ENCODE data around the gene GSTO2.

Gene GSTO2

GRCh38 chr10:104279550-104280259 lies 10.7 kb downstream of the GSTO2 start:
- DNase-seq, result no peak

DNA sequence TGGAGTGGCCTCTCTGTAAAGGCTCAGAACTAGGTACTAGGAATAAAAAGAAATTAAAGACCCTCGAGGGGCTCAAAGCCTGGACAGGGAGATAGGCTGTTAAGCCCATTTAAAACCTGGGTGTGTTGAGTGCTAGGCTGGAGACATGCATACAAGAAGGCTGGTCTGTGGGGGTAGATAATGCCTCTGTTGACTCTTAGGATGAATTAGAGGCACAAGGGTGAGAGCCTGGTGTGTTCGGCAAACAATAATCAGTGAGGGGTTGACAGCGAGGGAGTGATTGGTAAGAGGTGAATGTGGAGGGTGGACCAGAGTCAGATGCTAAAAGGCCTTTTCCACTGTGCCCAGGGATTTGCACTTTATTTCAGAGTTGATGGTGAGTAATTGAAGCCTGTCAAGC lies 12.7 kb downstream of the GSTO2 start:
- no peak for DNase-seq

GRCh38 chr10:104284846-104285245 lies 15.9 kb downstream of the GSTO2 start:
- DNase-seq, result no peak

DNA sequence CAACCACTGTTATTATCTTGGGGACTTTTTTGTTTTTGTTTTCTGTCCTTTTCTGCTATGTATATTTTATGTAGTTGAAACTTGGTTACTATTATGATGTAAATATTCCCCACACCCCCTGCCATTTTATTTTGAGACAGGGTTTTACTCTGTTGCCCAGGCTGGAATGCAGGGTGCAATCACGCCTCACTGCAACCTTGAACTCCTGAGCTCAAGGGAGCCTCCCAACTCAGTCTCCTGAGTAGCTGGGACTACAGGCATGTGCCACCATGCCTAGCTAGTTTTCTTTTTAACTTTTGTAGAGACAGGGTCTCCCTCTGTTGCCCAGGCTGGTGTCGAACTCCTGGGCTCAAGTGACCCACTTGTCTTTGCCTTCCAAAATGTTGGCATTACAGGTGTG lies 18.0 kb downstream of the GSTO2 start:
- DNase-seq, result no peak

DNA sequence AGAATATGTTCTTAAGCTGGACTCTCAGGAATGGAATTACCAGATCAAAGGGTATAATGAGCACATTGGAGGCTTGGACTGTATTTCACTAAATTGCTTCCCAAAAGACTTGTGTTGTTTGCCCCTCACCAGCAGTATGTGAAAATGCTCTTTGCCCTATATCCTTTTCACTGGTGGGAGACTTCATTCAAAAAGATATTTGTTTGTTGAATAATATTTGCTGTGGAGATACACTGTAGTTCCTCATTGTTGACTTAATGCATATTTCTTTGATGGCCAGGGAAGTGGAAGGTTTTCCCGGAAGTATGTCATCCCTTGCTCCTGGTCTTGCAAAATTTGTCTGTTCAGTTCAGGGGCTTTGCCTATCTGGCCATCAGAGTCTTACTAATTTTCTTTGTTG lies 19.4 kb downstream of the GSTO2 start:
- DNase-seq, result no peak

DNA sequence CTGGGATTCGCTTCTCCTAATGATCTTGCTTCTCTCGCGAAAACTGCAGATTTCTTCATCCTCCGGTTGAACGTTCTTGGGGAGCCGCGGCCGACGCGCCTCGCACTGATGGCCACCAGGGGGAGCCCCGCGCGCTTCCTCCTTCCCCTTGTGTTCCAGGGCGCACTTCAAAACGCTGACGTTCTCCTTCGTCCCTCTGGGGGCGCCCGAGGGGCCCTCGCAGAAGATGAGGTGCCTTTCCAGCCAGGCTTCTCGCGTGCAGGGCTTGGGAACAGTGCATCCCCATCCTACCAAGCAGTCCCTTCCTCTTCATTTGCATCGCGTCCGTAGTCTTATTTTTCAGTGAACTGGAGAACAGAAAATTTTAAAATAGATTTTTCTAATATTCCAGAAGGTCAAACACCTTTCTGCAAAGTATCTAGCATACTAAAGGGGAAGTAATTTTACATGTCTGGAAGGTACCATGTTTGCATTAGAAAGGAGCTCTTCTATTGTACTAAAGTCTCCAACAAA lies 22.5 kb downstream of the GSTO2 start:
- peak in 54 of 56 donors; percentile 36 to 95 (median 76) for DNase-seq

- DNase-seq, result no peak
Observed at GRCh38 chr10:104293011-104293410, 24.0 kb downstream of the GSTO2 start.

DNA sequence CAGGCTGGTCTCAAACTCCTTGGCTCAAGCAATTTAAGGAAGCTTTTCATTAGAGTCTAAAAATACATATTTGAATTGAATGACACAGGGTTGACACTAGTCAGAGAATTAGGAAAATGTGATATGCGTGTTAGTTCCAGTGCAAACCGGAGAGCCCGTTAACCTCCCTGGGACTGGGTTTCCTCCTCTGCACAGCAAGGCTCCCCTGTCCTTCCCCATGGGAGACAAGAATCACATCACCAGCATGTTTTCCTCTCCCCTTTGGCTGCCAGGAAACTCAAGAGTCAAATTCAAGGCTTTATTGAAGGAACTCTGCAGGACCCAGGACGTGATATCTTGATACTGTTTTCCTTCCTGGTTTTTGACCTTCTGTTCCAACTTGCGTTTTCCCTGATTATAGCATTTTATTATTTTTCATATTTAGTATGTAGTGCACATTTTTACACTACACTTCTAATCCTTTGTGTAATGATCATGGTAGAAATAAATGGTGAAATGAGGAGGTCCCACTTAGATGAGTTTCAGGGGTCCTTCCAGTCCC lies 24.9 kb downstream of the GSTO2 start:
- no peak for DNase-seq

- DNase-seq, result no peak
Observed at GRCh38 chr10:104296687-104297436, 27.9 kb downstream of the GSTO2 start.

GRCh38 chr10:104297697-104298660 lies 29.0 kb downstream of the GSTO2 start:
- peak in 1 of 56 donors; percentile 15 for DNase-seq

GRCh38 chr10:104299031-104299904 lies 30.3 kb downstream of the GSTO2 start:
- no peak for DNase-seq

DNA sequence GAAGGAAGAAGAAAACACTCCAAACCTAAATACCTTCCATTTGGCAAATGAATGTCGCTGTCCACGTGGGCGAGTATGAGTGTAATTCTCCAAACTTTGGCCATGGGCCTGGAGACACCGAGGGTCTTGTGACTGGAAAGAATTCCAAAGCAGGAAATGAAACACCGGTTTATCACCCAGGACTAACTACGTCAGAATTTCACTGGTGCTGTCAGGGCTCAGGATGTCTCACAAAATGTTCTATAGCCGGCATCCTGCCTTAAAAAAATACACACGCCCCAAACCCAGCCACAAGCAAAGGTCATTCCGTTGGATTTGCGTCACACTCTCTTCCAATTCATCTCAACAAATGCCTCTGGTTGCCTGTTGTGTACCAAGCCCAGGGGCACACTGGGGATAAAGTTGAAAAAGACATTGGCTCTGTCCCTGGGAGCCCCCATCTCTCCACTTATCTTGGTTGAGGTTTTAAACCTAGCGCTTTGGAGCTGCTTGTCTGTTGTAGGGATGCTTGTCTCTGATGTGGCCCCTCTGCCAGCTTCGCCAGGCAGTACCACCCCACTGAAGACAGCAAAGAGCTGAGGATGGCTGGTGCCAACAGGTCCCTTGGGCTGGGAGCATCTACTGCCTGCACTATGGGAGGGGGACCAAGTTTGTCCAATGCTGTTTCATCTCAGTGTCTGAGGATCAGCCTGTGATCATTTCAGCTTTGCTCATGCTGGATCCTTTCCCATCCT lies 31.2 kb downstream of the GSTO2 start:
- DNase-seq, result no peak

DNA sequence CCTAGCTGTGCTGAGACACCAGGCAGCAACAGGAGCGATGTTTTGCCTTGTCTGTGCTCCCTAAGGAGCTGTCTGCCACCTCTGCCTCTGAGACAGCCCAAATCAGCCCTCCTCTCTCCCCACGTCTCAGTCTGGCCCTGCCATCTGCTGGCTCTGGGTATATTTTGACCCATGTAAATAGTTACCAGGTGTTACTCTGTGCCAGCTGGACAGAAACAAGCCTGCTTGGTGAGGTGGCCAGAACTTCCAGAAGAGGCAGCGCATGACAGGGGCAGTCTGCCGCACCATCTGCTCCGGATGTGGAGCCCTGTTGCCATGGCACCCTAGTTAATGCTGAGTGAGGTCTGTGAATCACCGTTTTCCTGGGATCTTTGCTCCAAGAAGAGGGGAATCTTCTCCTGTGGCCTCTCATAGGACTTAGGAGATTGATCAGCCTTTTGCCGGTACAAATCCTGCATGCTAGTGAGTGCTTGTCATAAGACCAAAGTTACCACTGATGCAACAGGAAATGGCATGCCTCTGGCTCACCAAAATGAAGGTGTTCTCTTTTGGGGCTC lies 31.8 kb downstream of the GSTO2 start:
- DNase-seq, result peak in 33 of 56 donors; percentile 9 to 72 (median 50)

- DNase-seq, result no peak
Observed at GRCh38 chr10:104301907-104302690, 33.1 kb downstream of the GSTO2 start.

DNA sequence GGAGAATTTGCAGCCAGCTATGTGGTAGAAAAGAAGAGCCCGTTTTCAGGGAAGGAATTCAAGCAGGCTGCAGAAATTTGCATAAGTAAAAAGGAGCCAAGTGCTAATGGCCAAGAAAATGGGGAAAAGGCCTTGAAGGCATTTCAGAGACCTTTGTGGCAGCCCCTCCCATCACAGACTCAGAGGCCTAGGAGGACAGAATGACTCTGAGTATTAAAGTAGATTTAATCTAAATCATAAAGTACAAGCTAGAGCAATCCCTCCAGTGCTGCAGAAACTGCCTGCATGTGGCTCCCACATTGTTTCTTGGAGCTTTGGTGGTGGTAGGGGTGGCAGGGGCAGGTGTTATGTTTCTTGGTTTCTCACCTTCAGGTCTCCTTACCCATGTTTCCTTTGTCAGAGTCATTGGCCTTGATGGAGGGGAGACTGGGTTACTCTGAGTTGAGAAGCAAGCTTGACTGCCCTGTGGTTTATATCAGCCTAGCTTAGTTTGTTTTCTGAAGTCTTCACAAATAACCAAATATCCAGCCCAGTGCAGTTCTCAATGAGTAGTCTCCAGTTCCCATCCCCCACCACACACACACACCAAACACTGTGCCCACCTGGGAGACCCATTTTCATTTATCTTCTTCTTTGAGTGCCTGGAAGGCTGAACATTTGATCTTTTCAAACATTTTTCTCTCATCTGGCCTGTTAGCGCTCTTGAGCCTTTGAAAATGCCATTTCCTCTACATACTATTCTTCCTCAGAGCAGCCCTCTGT lies 34.8 kb downstream of the GSTO2 start:
- DNase-seq, result no peak

- no peak for DNase-seq
Observed at GRCh38 chr10:104304356-104304745, 35.4 kb downstream of the GSTO2 start.

DNA sequence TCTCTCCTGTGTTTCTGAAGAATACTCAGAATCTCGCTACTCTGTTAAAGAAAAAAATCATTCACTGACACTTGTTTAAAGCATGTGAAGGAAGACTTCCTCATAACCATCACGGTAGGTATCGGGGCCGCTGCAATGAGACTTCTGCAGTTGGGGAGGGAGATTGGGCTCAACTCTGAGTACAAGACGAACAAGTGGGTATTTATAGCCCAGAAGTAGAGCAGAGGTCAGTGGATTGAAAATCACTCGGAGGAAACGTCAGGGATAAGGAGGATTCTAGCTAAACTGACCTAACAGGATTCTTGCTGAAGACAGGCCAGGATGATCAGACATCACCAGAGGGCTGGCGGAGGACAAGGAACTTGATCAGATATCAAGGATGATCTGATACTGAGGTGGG lies 35.9 kb downstream of the GSTO2 start:
- no peak for DNase-seq

- no peak for DNase-seq
Observed at GRCh38 chr10:104306897-104307296, 37.9 kb downstream of the GSTO2 start.
